Measurements from ENCODE around the gene TRMT112. TPM values are rescaled to one million over a fixed set of nuclear protein-coding genes. Genes with fewer than 3 reads are reported as not detected.
"Not testable (repeated sequence)": the region's sequence is repeated elsewhere in the genome, so short reads cannot be mapped to it uniquely, and the experiment has no call there.

Gene TRMT112
- total RNA-seq, 2 donors from 2014 or later, result 60.6 to 67.5 TPM

GRCh38 chr11:64316672-64317324, 561 bp downstream of the TRMT112 start:
- DNase-seq (peak; percentile 67 to 71), ATAC-seq (peak; percentile 13)
- intact Hi-C loops (cut with DNase I, micrococcal nuclease), result no loop called here

GRCh38 chr11:64315667-64316526, 1.5 kb downstream of the TRMT112 start:
- intact Hi-C loops (cut with DNase I, micrococcal nuclease); ATAC-seq; DNase-seq: not testable (repeated sequence)

GRCh38 chr11:64314805-64315561, 2.4 kb downstream of the TRMT112 start:
- no peak for DNase-seq
- no peak for ATAC-seq
- intact Hi-C loops (cut with DNase I, micrococcal nuclease), result no loop called here

- no peak for DNase-seq
- ATAC-seq, result no peak
- intact Hi-C loops (cut with DNase I, micrococcal nuclease), result no loop called here
Measured at GRCh38 chr11:64314146-64314804, 3.1 kb downstream of the TRMT112 start.

GRCh38 chr11:64313491-64314145, 3.7 kb downstream of the TRMT112 start:
- intact Hi-C loops (cut with DNase I, micrococcal nuclease), result no loop called here
- ATAC-seq (no peak), DNase-seq (no peak)

GRCh38 chr11:64312947-64313346, 4.4 kb downstream of the TRMT112 start:
- DNase-seq (no peak), ATAC-seq (no peak)
- intact Hi-C loops (cut with DNase I, micrococcal nuclease), result no loop called here

GRCh38 chr11:64307795-64308194, 9.6 kb downstream of the TRMT112 start:
- not testable (repeated sequence) for ATAC-seq, DNase-seq
- intact Hi-C loops (cut with DNase I, micrococcal nuclease), result loop anchor here in 1 of 2 donors (10.0 kb wide), 1 partner anchor 103 kb away; the partner anchor contains the start of gene FERMT3

GRCh38 chr11:64306876-64307622, 10.3 kb downstream of the TRMT112 start:
- ATAC-seq, result peak; percentile 8
- intact Hi-C loops (cut with DNase I, micrococcal nuclease), result loop anchor here in 1 of 2 donors (10.0 kb wide), 1 partner anchor 102 kb away; the partner anchor contains the start of gene FERMT3

GRCh38 chr11:64306563-64306875, 10.8 kb downstream of the TRMT112 start:
- no peak for DNase-seq
- no peak for ATAC-seq
- intact Hi-C loops (cut with DNase I, micrococcal nuclease), result loop anchor here in 1 of 2 donors (10.0 kb wide), 1 partner anchor 102 kb away; the partner anchor contains the start of gene FERMT3

More at GRCh38 chr11:64306876-64307622, 10.3 kb downstream of the TRMT112 start:
- DNase-seq, result peak; percentile 53 to 74

GRCh38 chr11:64305691-64306562, 11.4 kb downstream of the TRMT112 start:
- ATAC-seq (peak; percentile 50), DNase-seq (peak; percentile 88 to 90)
- intact Hi-C loops (cut with DNase I, micrococcal nuclease), result loop anchor here in 1 of 2 donors (10.0 kb wide), 1 partner anchor 101 kb away; the partner anchor contains the start of gene FERMT3

- intact Hi-C loops (cut with DNase I, micrococcal nuclease), result loop anchor here in 1 of 2 donors (10.0 kb wide), 1 partner anchor 100 kb away; the partner anchor contains the start of gene FERMT3
- peak; percentile 71 for ATAC-seq
- peak; percentile 99 to 100 for DNase-seq
Measured at GRCh38 chr11:64305075-64305690, 12.2 kb downstream of the TRMT112 start, which contains the start of gene ESRRA. TSS of gene ESRRA (plus strand) at chr11:64305524. CDS start at chr11:64307180, 1,656 bp downstream.

- peak; percentile 39 for ATAC-seq
- DNase-seq, result peak; percentile 94 to 100
- intact Hi-C loops (cut with DNase I, micrococcal nuclease), result loop anchor here in 1 of 2 donors (10.0 kb wide), 1 partner anchor 100 kb away; the partner anchor contains the start of gene FERMT3
Measured at GRCh38 chr11:64304316-64305072, 12.9 kb downstream of the TRMT112 start.

- DNase-seq (no peak), ATAC-seq (no peak)
- intact Hi-C loops (cut with DNase I, micrococcal nuclease), result loop anchor here in 1 of 2 donors (10.0 kb wide), 1 partner anchor 99 kb away; the partner anchor contains the start of gene FERMT3
Measured at GRCh38 chr11:64304032-64304315, 13.4 kb downstream of the TRMT112 start.

GRCh38 chr11:64303109-64304031, 14.0 kb downstream of the TRMT112 start:
- ATAC-seq (no peak), DNase-seq (no peak)
- intact Hi-C loops (cut with DNase I, micrococcal nuclease), result loop anchor here in 1 of 2 donors (10.0 kb wide), 1 partner anchor 99 kb away; the partner anchor contains the start of gene FERMT3
